B cell (primary cell): ENCODE measurements around the gene ZNF615.

Experiments used
- EZH2 ChIP-seq: IDR thresholded peaks from 2 replicates; pipeline ENCODE4 v1.6.1; 2012; ENCODE audit warnings: borderline replicate concordance, low read depth, mild to moderate bottlenecking, moderate library complexity, low read length; ENCODE audit not compliant: insufficient read depth, poor library complexity, severe bottlenecking
- TF ChIP-seq, protein P1 (sequence below): fragments of 200-600 bp; IDR thresholded peaks from one replicate; pipeline ENCODE4 v1.8.0; 2022; ENCODE audit warnings: antibody characterized with exemption, mild to moderate bottlenecking

DNA sequence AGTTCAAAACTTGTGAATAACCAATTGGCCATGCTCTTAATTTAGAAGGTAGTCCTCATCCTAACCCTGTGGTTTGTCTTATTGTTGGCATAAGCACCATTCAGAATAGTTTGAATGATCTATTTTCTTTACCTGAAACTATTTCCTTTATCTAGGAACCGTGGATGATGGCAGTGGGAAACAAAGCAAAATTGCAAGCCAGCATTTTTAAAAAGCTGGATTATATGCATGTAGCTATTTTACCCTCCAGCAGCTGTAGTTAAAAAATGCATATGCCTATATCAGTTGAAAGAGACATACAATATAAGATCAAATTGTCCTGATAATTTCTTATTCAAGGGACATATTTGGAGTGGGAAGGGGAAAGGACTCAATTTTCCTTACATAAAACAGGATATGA is 61.4 kb downstream of the ZNF615 start:
- TF ChIP-seq, protein P1, sequence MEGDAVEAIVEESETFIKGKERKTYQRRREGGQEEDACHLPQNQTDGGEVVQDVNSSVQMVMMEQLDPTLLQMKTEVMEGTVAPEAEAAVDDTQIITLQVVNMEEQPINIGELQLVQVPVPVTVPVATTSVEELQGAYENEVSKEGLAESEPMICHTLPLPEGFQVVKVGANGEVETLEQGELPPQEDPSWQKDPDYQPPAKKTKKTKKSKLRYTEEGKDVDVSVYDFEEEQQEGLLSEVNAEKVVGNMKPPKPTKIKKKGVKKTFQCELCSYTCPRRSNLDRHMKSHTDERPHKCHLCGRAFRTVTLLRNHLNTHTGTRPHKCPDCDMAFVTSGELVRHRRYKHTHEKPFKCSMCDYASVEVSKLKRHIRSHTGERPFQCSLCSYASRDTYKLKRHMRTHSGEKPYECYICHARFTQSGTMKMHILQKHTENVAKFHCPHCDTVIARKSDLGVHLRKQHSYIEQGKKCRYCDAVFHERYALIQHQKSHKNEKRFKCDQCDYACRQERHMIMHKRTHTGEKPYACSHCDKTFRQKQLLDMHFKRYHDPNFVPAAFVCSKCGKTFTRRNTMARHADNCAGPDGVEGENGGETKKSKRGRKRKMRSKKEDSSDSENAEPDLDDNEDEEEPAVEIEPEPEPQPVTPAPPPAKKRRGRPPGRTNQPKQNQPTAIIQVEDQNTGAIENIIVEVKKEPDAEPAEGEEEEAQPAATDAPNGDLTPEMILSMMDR = no peak
- TF ChIP-seq EZH2 = no peak
